Iris pigment epithelial cell (primary cell): ENCODE data around the gene XPO1.

Experiments
- DNase-seq: peaks from one replicate; pipeline ENCODE4 v3.0.0-alpha.2; 2011; ENCODE audit warnings: low read depth

The XPO1 gene

DNA sequence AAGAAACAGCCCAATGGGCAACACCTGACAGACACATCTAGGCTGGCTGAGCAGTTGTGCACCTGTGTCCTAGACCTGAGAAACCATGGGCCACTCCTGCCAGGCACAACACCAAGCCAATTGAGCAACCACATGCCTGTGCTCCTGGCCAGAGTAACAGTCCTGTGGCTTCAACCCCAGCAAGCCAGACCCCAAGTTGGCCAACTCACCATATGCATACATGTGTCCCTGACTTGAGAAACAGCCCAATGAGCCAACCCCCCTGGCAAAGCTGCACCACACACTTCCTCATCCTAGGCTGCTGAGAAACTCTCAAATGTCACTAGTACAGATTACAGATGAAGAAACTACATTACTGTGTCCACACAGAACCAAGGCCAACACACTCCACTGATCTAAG lies 103.8 kb downstream of the XPO1 start:
- DNase-seq, result peak; percentile 25

DNA sequence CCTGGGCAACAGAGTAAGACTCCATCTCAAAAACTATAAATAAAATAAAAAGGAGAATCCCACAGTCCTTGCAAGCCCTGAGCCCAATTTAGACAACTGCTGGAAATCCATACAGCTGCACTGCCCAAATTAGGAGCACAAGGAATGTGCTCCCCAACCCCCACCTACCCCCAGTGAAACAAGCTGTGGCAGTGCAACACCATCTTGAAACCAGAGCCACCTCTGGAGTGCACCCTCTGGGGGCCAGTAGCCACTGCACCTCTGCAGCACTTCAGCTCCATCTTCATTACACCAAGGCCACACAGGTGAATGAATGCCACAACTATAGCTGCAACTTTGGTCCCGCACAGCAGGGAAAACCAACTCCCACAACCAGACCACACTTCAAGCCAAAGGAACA lies 104.5 kb downstream of the XPO1 start:
- no peak for DNase-seq

DNA sequence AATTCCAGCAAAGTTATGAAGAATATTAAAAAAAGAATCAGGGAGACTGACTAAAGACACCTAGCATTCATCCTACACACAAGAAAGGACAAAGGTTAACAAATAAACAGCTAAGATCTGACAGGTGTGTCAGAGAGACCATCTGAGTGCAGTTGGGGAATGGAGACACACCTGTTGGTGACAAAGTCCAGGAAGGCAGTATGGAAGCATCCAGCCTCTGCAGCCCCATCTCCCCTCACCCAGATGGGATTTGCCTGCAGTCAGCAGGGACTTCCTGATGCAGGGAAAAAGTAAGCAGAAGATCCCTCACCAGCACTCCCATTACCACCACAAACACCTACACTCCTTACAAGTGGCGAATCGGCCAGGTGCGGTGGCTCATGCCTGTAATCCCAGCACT lies 105.2 kb downstream of the XPO1 start:
- DNase-seq, result no peak

DNA sequence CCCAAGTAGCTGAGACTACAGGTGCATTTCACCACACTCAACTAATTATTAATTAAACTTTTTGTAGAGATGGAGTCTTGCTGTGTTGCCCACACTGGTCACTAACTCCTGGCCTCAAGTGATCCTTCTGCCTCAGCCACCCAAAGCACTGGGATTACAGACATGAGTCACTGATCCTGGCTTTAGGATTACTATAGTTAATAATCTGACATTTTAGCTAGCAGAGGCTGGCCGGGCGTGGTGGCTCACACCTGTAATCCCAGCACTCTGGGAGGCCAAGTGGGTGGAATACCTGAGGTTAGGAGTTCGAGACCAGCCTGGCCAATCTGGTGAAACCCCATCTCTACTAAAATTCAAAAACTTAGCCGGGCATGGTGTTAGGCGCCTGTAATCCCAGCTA lies 106.8 kb downstream of the XPO1 start:
- no peak for DNase-seq
